Superior temporal gyrus (tissue), 1 donor: ENCODE results near the gene CDH19.

ENCODE experiments used
- DNase-seq: peaks from one replicate; pipeline ENCODE4 v3.0.0-alpha.2; 2016; ENCODE audit errors: extremely low spot score

CDH19 gene

GRCh38 chr18:66457245-66457644 lies 146.6 kb downstream of the CDH19 start:
- DNase-seq: no peak
